ENCODE measurements around the gene SHISA5.

DNA sequence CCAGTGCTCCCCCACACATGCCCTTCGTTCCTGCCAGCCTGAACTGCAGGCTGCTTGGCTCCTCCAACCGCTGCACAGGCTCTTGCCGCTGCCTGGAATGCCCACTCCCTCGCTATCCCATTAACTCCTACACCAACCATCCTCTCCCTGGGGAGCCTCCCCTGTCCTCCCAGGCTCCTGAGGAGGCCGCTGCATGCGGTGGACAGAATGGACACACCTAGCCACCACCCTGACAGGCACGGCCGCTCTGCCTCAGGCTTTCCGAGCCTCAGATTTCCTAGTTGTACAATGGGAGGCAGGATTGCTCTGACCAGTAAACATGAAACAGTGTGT, 76.4 kb downstream of the SHISA5 start:
- TF ChIP-seq POLR2AphosphoS5 (IDR thresholded peaks at IDR 0.05): no peak
- TF ChIP-seq, protein P1, sequence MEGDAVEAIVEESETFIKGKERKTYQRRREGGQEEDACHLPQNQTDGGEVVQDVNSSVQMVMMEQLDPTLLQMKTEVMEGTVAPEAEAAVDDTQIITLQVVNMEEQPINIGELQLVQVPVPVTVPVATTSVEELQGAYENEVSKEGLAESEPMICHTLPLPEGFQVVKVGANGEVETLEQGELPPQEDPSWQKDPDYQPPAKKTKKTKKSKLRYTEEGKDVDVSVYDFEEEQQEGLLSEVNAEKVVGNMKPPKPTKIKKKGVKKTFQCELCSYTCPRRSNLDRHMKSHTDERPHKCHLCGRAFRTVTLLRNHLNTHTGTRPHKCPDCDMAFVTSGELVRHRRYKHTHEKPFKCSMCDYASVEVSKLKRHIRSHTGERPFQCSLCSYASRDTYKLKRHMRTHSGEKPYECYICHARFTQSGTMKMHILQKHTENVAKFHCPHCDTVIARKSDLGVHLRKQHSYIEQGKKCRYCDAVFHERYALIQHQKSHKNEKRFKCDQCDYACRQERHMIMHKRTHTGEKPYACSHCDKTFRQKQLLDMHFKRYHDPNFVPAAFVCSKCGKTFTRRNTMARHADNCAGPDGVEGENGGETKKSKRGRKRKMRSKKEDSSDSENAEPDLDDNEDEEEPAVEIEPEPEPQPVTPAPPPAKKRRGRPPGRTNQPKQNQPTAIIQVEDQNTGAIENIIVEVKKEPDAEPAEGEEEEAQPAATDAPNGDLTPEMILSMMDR (IDR thresholded peaks at IDR 0.05): no peak
- TF ChIP-seq EP300 (IDR thresholded peaks at IDR 0.05): no peak
- no peak for TF ChIP-seq POLR2A (IDR thresholded peaks at IDR 0.05)
